Measurements from ENCODE around the gene PAF1. TPM values are rescaled to one million over a fixed set of nuclear protein-coding genes. Genes with fewer than 3 reads are reported as not detected.

The PAF1 gene
- total and polyA plus RNA-seq, 2 of the 13 experiments (the other 11 are each of a cell fraction or from before 2014, with no cell fraction given), result 30.2 to 31.1 TPM

GRCh38 chr19:39397360-39398296, 6.7 kb upstream of the PAF1 start (continued):
- TF ChIP-seq, protein P1, sequence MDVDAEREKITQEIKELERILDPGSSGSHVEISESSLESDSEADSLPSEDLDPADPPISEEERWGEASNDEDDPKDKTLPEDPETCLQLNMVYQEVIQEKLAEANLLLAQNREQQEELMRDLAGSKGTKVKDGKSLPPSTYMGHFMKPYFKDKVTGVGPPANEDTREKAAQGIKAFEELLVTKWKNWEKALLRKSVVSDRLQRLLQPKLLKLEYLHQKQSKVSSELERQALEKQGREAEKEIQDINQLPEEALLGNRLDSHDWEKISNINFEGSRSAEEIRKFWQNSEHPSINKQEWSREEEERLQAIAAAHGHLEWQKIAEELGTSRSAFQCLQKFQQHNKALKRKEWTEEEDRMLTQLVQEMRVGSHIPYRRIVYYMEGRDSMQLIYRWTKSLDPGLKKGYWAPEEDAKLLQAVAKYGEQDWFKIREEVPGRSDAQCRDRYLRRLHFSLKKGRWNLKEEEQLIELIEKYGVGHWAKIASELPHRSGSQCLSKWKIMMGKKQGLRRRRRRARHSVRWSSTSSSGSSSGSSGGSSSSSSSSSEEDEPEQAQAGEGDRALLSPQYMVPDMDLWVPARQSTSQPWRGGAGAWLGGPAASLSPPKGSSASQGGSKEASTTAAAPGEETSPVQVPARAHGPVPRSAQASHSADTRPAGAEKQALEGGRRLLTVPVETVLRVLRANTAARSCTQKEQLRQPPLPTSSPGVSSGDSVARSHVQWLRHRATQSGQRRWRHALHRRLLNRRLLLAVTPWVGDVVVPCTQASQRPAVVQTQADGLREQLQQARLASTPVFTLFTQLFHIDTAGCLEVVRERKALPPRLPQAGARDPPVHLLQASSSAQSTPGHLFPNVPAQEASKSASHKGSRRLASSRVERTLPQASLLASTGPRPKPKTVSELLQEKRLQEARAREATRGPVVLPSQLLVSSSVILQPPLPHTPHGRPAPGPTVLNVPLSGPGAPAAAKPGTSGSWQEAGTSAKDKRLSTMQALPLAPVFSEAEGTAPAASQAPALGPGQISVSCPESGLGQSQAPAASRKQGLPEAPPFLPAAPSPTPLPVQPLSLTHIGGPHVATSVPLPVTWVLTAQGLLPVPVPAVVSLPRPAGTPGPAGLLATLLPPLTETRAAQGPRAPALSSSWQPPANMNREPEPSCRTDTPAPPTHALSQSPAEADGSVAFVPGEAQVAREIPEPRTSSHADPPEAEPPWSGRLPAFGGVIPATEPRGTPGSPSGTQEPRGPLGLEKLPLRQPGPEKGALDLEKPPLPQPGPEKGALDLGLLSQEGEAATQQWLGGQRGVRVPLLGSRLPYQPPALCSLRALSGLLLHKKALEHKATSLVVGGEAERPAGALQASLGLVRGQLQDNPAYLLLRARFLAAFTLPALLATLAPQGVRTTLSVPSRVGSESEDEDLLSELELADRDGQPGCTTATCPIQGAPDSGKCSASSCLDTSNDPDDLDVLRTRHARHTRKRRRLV (CRISPR knock-in tag; IDR thresholded peaks at IDR 0.05), result 0 out of 2 replicates have a peak, but pooled peaks have one; percentile 6
- TF ChIP-seq MAF1 (CRISPR knock-in tag; IDR thresholded peaks at IDR 0.05; ENCODE audit: borderline replicate concordance) (no peak), RFXANK (CRISPR knock-in tag; IDR thresholded peaks at IDR 0.05) (no peak), POLR2G (IDR thresholded peaks at IDR 0.05; ENCODE audit: low read depth, low read length) (peak; percentile 91), ZNF432 (CRISPR knock-in tag; IDR thresholded peaks at IDR 0.05; ENCODE audit: borderline replicate concordance) (no peak), MTA3 (CRISPR knock-in tag; IDR thresholded peaks at IDR 0.05) (no peak), ZNF703 (CRISPR knock-in tag; IDR thresholded peaks at IDR 0.05; ENCODE audit: borderline replicate concordance) (no peak), POLR2AphosphoS5 (IDR thresholded peaks at IDR 0.05; ENCODE audit: low read depth, low read length) (peak; percentile 89), MXD4 (CRISPR knock-in tag; IDR thresholded peaks at IDR 0.05) (no peak), ELF3 (CRISPR knock-in tag; IDR thresholded peaks at IDR 0.05) (peak; percentile 96), ARHGAP35 (CRISPR knock-in tag; IDR thresholded peaks at IDR 0.05; ENCODE audit: borderline replicate concordance) (peak; percentile 41; the same call in 1 of the 2 replicates), TEAD3 (CRISPR knock-in tag; optimal IDR thresholded peaks at IDR 0.05; ENCODE audit: borderline replicate concordance) (peak; percentile 81), SIN3A (IDR thresholded peaks at IDR 0.05; ENCODE audit: borderline replicate concordance, low read depth, low read length) (no peak), ZNF20 (CRISPR knock-in tag; IDR thresholded peaks at IDR 0.05) (no peak), CC2D1A (CRISPR knock-in tag; IDR thresholded peaks at IDR 0.05) (no peak), NFKBIZ (CRISPR knock-in tag; IDR thresholded peaks at IDR 0.05) (peak; percentile 84), ATAD3A (CRISPR knock-in tag; IDR thresholded peaks at IDR 0.05) (no peak), ZNF776 (CRISPR knock-in tag; IDR thresholded peaks at IDR 0.05) (no peak), HMGA1 (CRISPR knock-in tag; conservative IDR thresholded peaks at IDR 0.05) (no peak), CREBL2 (CRISPR knock-in tag; IDR thresholded peaks at IDR 0.05; ENCODE audit: borderline replicate concordance) (no peak), IRF2 (CRISPR knock-in tag; IDR thresholded peaks at IDR 0.05) (peak; percentile 93)
- TF ChIP-seq, protein P2, sequence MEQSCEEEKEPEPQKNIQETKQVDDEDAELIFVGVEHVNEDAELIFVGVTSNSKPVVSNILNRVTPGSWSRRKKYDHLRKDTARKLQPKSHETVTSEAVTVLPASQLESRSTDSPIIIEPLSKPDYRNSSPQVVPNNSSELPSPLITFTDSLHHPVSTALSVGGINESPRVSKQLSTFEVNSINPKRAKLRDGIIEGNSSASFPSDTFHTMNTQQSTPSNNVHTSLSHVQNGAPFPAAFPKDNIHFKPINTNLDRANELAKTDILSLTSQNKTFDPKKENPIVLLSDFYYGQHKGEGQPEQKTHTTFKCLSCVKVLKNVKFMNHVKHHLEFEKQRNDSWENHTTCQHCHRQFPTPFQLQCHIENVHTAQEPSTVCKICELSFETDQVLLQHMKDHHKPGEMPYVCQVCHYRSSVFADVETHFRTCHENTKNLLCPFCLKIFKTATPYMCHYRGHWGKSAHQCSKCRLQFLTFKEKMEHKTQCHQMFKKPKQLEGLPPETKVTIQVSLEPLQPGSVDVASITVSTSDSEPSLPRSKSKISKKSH (CRISPR knock-in tag; IDR thresholded peaks at IDR 0.05; ENCODE audit: borderline replicate concordance), result peak; percentile 73; the same call in 1 of the 2 replicates
- TF ChIP-seq, protein P3, sequence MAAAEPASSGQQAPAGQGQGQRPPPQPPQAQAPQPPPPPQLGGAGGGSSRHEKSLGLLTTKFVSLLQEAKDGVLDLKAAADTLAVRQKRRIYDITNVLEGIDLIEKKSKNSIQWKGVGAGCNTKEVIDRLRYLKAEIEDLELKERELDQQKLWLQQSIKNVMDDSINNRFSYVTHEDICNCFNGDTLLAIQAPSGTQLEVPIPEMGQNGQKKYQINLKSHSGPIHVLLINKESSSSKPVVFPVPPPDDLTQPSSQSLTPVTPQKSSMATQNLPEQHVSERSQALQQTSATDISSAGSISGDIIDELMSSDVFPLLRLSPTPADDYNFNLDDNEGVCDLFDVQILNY (CRISPR knock-in tag; conservative IDR thresholded peaks at IDR 0.05), result no peak

Measured in HepG2 (cell line).